CD4-positive, alpha-beta T cell (primary cell): ENCODE data around the gene SMOC2. TPM values are rescaled to one million over a fixed set of nuclear protein-coding genes. Genes with fewer than 3 reads are reported as not detected.

Experiments
- ATAC-seq: fragments of 200-7000 bp; cut with Tn5 transposase; one replicate; pipeline ENCODE4 v1.10.0; 2022; ENCODE audit warnings: mild to moderate bottlenecking; ENCODE audit not compliant: poor library complexity
- CTCF ChIA-PET: fragments of 350-600 bp; sonication (Branson Sonifier 250); formaldehyde crosslinking; loops from one replicate; lab custom pipeline; 2021; ENCODE audit warnings: antibody characterized with exemption, inconsistent platforms; lab: Charles Lee
- POLR2A ChIA-PET: fragments of 350-600 bp; sonication (Branson Sonifier 250); formaldehyde crosslinking; loops from one replicate; lab custom pipeline; 2021; ENCODE audit warnings: antibody characterized with exemption, inconsistent platforms; lab: Charles Lee
- DNase-seq, 14 experiments: peaks; one replicate each; pipeline ENCODE4 v3.0.0-alpha.2; 2013 to 2020; ENCODE audit warnings: mixed read lengths in 2 of 14
- H3K27ac ChIP-seq, 2 donors: one replicate each; pipeline versions ENCODE4 v1.5.1 to v1.7.0; 2013; ENCODE audit warnings: low read length in 2 of 2, low read depth in 1 of 2, mild to moderate bottlenecking in 1 of 2
- H3K27me3 ChIP-seq, 2 experiments: 1 replicate in 1 of 2; 2 replicates in 1 of 2; pipeline versions ENCODE4 v1.6.1 to v1.7.0; 2013; ENCODE audit warnings: low read length in 2 of 2, control low read depth in 1 of 2, mild to moderate bottlenecking in 1 of 2, moderate library complexity in 1 of 2; ENCODE audit not compliant: insufficient read depth in 2 of 2, control insufficient read depth in 1 of 2
- H3K36me3 ChIP-seq: one replicate; pipeline ENCODE4 v1.6.1; 2013; ENCODE audit warnings: low read length, control low read depth; ENCODE audit not compliant: insufficient read depth
- H3K4me1 ChIP-seq: one replicate; pipeline ENCODE4 v1.6.1; 2013; ENCODE audit warnings: low read length, control low read depth; ENCODE audit not compliant: insufficient read depth
- H3K4me3 ChIP-seq: one replicate; pipeline ENCODE4 v1.5.1; 2013; ENCODE audit warnings: mild to moderate bottlenecking, low read length, moderate library complexity
- H3K9me3 ChIP-seq, 2 experiments: 1 replicate in 1 of 2; 2 replicates in 1 of 2; pipeline versions ENCODE4 v1.6.1 to v1.7.0; 2013; ENCODE audit warnings: low read length in 2 of 2, mild to moderate bottlenecking in 2 of 2, control low read depth in 1 of 2, moderate library complexity in 1 of 2; ENCODE audit not compliant: control insufficient read depth in 1 of 2, insufficient read depth in 1 of 2
- H3K27ac Mint-ChIP-seq: one replicate; pipeline ENCODE4 v1.8.0; 2020; ENCODE audit warnings: mixed read lengths
- H3K27me3 Mint-ChIP-seq: one replicate; pipeline ENCODE4 v1.8.0; 2021; ENCODE audit warnings: mixed read lengths
- H3K36me3 Mint-ChIP-seq: one replicate; pipeline ENCODE4 v1.8.0; 2021; ENCODE audit warnings: low read depth, mixed read lengths
- H3K4me1 Mint-ChIP-seq: one replicate; pipeline ENCODE4 v1.8.0; 2021; ENCODE audit warnings: low read depth, mixed read lengths
- H3K4me3 Mint-ChIP-seq: one replicate; pipeline ENCODE4 v1.8.0; 2020; ENCODE audit warnings: mild to moderate bottlenecking, mixed read lengths
- H3K9me3 Mint-ChIP-seq: one replicate; pipeline ENCODE4 v1.8.0; 2020; ENCODE audit warnings: mixed read lengths
- CTCF ChIP-seq: fragments of 200-600 bp; IDR thresholded peaks from one replicate; pipeline ENCODE4 v1.8.0; 2022; ENCODE audit warnings: antibody characterized with exemption, mild to moderate bottlenecking
- intact Hi-C, 2 experiments: fragments of 100-400 bp; cut with DNase I in 1 of 2; cut with micrococcal nuclease in 1 of 2; formaldehyde crosslinking; loops; one replicate each; pipeline versions ENCODE4 v1.15.1 to v1.9.0; 2023 to 2025; cut with DNase I, micrococcal nuclease
- total RNA-seq, 174 experiments: library from RNA in 2 of 174; stranded (reverse) in 2 of 174; gene quantifications; one replicate each; pipeline ENCODE4 v1.2.3 and lab custom pipeline; 2021 to 2026

SMOC2 gene
- total RNA-seq, 2 experiments from 2014 or later = not detected

DNA sequence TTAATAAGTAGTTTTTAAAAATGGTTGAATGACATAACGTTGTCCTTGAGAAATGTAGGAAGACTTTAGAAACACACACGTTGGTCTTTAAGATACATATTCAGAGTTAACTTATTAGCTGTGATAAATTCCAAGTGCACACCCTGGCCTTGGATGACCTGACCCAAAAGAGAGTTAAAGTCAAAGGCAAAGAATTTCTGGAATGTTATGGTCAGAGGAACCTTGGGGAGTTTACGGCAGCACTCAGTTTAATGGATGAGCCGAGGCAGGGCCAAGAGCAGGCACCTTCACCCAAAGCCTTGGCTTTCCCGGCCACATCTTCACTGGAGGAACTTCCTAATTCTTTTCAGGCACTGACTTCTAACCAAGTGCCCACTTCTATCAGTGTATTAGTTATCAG is 200.5 kb downstream of the SMOC2 start:
- ChIA-PET POLR2A (no interaction called here), CTCF (no interaction called here)
- H3K27ac Mint-ChIP-seq = no peak overlapping the region
- Histone ChIP-seq H3K27ac (no peak overlapping the region), H3K9me3 (peaks cover 0 to 9% of the 10 kb centered on the region in 2 experiments), H3K4me1 (no peaks in the 10 kb centered on the region), H3K36me3 (no peaks in the 10 kb centered on the region), H3K4me3 (no peak overlapping the region), H3K27me3 (peaks cover 0 to 2% of the 10 kb centered on the region in 2 experiments)
- no peaks in the 10 kb centered on the region for H3K9me3 Mint-ChIP-seq
- intact Hi-C loops = no loop called here
- no peaks in the 10 kb centered on the region for H3K36me3 Mint-ChIP-seq
- DNase-seq (no peak), ATAC-seq (no peak)
- no peak for TF ChIP-seq CTCF
- H3K27me3 Mint-ChIP-seq = peaks cover 16% of the 10 kb centered on the region
- H3K4me1 Mint-ChIP-seq = no peaks in the 10 kb centered on the region
- H3K4me3 Mint-ChIP-seq = no peak overlapping the region

GRCh38 chr6:168643401-168643800 is 202.4 kb downstream of the SMOC2 start:
- H3K4me1 Mint-ChIP-seq = no peaks in the 10 kb centered on the region
- no peaks in the 10 kb centered on the region for H3K36me3 Mint-ChIP-seq
- no peak overlapping the region for H3K27ac Mint-ChIP-seq
- no peak for TF ChIP-seq CTCF
- H3K4me3 ChIP-seq = no peak overlapping the region
- ATAC-seq (no peak), DNase-seq (no peak)
- CTCF ChIA-PET = no interaction called here
- no peaks in the 10 kb centered on the region for H3K9me3 Mint-ChIP-seq
- POLR2A ChIA-PET = no interaction called here
- H3K27me3 Mint-ChIP-seq = peaks cover 23% of the 10 kb centered on the region
- intact Hi-C loops = no loop called here
- H3K4me1 ChIP-seq = no peaks in the 10 kb centered on the region
- H3K36me3 ChIP-seq = no peaks in the 10 kb centered on the region
- H3K27me3 ChIP-seq = peaks cover 0 to 2% of the 10 kb centered on the region in 2 experiments
- peaks cover 0 to 12% of the 10 kb centered on the region in 2 experiments for H3K9me3 ChIP-seq
- H3K27ac ChIP-seq = no peak overlapping the region
- H3K4me3 Mint-ChIP-seq = no peak overlapping the region

DNA sequence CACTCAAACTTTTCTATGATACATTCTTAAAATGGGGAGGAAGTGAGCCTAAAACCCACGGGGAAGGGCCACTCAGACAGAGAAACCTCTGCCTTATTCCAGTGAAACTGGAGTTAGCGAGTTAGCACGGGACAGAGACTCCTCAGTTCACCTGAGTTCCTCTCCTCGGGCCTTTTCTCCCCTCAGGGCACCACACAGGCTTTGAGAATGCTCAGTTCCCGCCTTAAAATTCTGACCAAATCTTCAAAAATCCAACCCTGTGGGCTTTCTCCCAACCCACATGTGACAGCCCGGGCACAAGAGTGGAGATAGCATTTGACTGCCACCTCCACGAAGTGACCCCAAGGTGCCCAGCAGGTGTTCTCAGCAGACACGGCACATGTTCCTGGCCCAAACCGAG is 204.3 kb downstream of the SMOC2 start:
- Histone ChIP-seq H3K36me3 (no peaks in the 10 kb centered on the region), H3K9me3 (peaks cover 0 to 10% of the 10 kb centered on the region in 2 experiments), H3K4me3 (no peak overlapping the region), H3K4me1 (no peaks in the 10 kb centered on the region), H3K27ac (no peak overlapping the region), H3K27me3 (peaks cover 0 to 3% of the 10 kb centered on the region in 2 experiments)
- intact Hi-C loops = no loop called here
- ChIA-PET POLR2A (no interaction called here), CTCF (no interaction called here)
- no peak for TF ChIP-seq CTCF
- ATAC-seq (no peak), DNase-seq (no peak)
- Mint-ChIP-seq H3K9me3 (no peaks in the 10 kb centered on the region), H3K36me3 (no peaks in the 10 kb centered on the region), H3K4me3 (no peak overlapping the region), H3K4me1 (no peaks in the 10 kb centered on the region), H3K27me3 (peaks cover 12% of the 10 kb centered on the region), H3K27ac (no peak overlapping the region)
